ENCODE measurements around the gene NASP. TPM values are rescaled to one million over a fixed set of nuclear protein-coding genes. Genes with fewer than 3 reads are reported as not detected.

The NASP gene
- total and polyA plus RNA-seq, 2 of the 13 experiments (the other 11 are each of a cell fraction or from before 2014, with no cell fraction given) = 132 to 256 TPM

- TF ChIP-seq TFE3 (CRISPR knock-in tag; IDR thresholded peaks at IDR 0.05) = peak; percentile 77; the same call in 1 of the 2 replicates
- TF ChIP-seq ZFP37 (CRISPR knock-in tag; IDR thresholded peaks at IDR 0.05; ENCODE audit: borderline replicate concordance) = peak; percentile 66; the same call in 1 of the 2 replicates
- TF ChIP-seq, protein P1, sequence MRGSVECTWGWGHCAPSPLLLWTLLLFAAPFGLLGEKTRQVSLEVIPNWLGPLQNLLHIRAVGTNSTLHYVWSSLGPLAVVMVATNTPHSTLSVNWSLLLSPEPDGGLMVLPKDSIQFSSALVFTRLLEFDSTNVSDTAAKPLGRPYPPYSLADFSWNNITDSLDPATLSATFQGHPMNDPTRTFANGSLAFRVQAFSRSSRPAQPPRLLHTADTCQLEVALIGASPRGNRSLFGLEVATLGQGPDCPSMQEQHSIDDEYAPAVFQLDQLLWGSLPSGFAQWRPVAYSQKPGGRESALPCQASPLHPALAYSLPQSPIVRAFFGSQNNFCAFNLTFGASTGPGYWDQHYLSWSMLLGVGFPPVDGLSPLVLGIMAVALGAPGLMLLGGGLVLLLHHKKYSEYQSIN (CRISPR knock-in tag; IDR thresholded peaks at IDR 0.05; ENCODE audit: borderline replicate concordance) = no peak
- TF ChIP-seq STAG1 (CRISPR knock-in tag; IDR thresholded peaks at IDR 0.05) = no peak; the same call in 1 of the 2 replicates
- TF ChIP-seq MAFG (CRISPR knock-in tag; IDR thresholded peaks at IDR 0.05) = no peak
- no peak; the same call in 1 of the 2 replicates for TF ChIP-seq SATB2 (CRISPR knock-in tag; IDR thresholded peaks at IDR 0.05)
- TF ChIP-seq ZNF407 (CRISPR knock-in tag; IDR thresholded peaks at IDR 0.05; ENCODE audit: not compliant biosample characterization) = no peak
- no peak for TF ChIP-seq CEBPB (IDR thresholded peaks at IDR 0.05; ENCODE audit: borderline replicate concordance, low read depth, low read length)
- no peak for TF ChIP-seq ZNF12 (CRISPR knock-in tag; IDR thresholded peaks at IDR 0.05)
- TF ChIP-seq TMF1 (CRISPR knock-in tag; IDR thresholded peaks at IDR 0.05; ENCODE audit: low read depth) = peak; percentile 86
- 0 out of 2 replicates have a peak, but pooled peaks have one; percentile 56 for TF ChIP-seq NFKBIZ (CRISPR knock-in tag; IDR thresholded peaks at IDR 0.05)
- peak; percentile 73; the same call in 1 of the 2 replicates for TF ChIP-seq IRF2 (CRISPR knock-in tag; IDR thresholded peaks at IDR 0.05)
- peak; percentile 74 for TF ChIP-seq SP5 (CRISPR knock-in tag; IDR thresholded peaks at IDR 0.05; ENCODE audit: borderline replicate concordance, low read depth)
- TF ChIP-seq DRAP1 (CRISPR knock-in tag; IDR thresholded peaks at IDR 0.05) = peak; percentile 90
- no peak for TF ChIP-seq ZNF644 (CRISPR knock-in tag; IDR thresholded peaks at IDR 0.05; ENCODE audit: low read depth)
- TF ChIP-seq HNRNPH1 (optimal IDR thresholded peaks at IDR 0.05; ENCODE audit: low read depth, low read length) = no peak
- peak; percentile 94; the same call in 1 of the 2 replicates for TF ChIP-seq ZNF430 (CRISPR knock-in tag; IDR thresholded peaks at IDR 0.05)
Measured at GRCh38 chr1:45550401-45551351, 33.2 kb upstream of the NASP start, which contains the start of gene AKR1A1 (continued).

Measured in HepG2 (cell line).